ENCODE results near the gene THRB. TPM values are rescaled to one million over a fixed set of nuclear protein-coding genes. Genes with fewer than 3 reads are reported as not detected.

THRB gene
- total RNA-seq, 1 donor from 2014 or later: 24.1 TPM

GRCh38 chr3:24394754-24395153 lies 99.9 kb downstream of the THRB start:
- intact Hi-C loops (cut with DNase I): no loop called here
- DNase-seq (no peak), ATAC-seq (ENCODE audit: poor library complexity) (no peak)

- intact Hi-C loops (cut with DNase I): no loop called here
- DNase-seq (no peak), ATAC-seq (ENCODE audit: poor library complexity) (no peak)
These were observed 101.3 kb downstream of the THRB start for GRCh38 chr3:24393316-24393715.

- no peak for ATAC-seq (ENCODE audit: poor library complexity)
- intact Hi-C loops (cut with DNase I): no loop called here
These were observed 104.2 kb downstream of the THRB start for GRCh38 chr3:24390169-24391130.

GRCh38 chr3:24389108-24390090 lies 105.3 kb downstream of the THRB start:
- no peak for ATAC-seq (ENCODE audit: poor library complexity)
- DNase-seq: no peak
- intact Hi-C loops (cut with DNase I): no loop called here

More at GRCh38 chr3:24390169-24391130, 104.2 kb downstream of the THRB start:
- DNase-seq: no peak

GRCh38 chr3:24388611-24389010 lies 106.0 kb downstream of the THRB start:
- no peak for ATAC-seq (ENCODE audit: poor library complexity)
- DNase-seq: no peak
- intact Hi-C loops (cut with DNase I): no loop called here

- DNase-seq (no peak), ATAC-seq (ENCODE audit: poor library complexity) (no peak)
- intact Hi-C loops (cut with DNase I): no loop called here
These were observed 106.5 kb downstream of the THRB start for GRCh38 chr3:24388159-24388558.

- intact Hi-C loops (cut with DNase I): no loop called here
- ATAC-seq (ENCODE audit: poor library complexity) (no peak), DNase-seq (no peak)
These were observed 107.2 kb downstream of the THRB start for GRCh38 chr3:24387493-24387892.

- DNase-seq (no peak), ATAC-seq (ENCODE audit: poor library complexity) (no peak)
- intact Hi-C loops (cut with DNase I): no loop called here
These were observed 107.7 kb downstream of the THRB start for GRCh38 chr3:24387000-24387399.

GRCh38 chr3:24386458-24386857 lies 108.2 kb downstream of the THRB start:
- no peak for DNase-seq
- ATAC-seq (ENCODE audit: poor library complexity): no peak
- intact Hi-C loops (cut with DNase I): no loop called here

- intact Hi-C loops (cut with DNase I): no loop called here
- ATAC-seq (ENCODE audit: poor library complexity) (no peak), DNase-seq (no peak)
These were observed 109.5 kb downstream of the THRB start for GRCh38 chr3:24385012-24385615.

- intact Hi-C loops (cut with DNase I): no loop called here
- no peak for DNase-seq
- no peak for ATAC-seq (ENCODE audit: poor library complexity)
These were observed 112.0 kb downstream of the THRB start for GRCh38 chr3:24382647-24383046.

GRCh38 chr3:24379936-24380335 lies 114.7 kb downstream of the THRB start:
- intact Hi-C loops (cut with DNase I): no loop called here
- no peak for ATAC-seq (ENCODE audit: poor library complexity)
- DNase-seq: no peak

GRCh38 chr3:24378313-24378712 lies 116.3 kb downstream of the THRB start:
- intact Hi-C loops (cut with DNase I): no loop called here

GRCh38 chr3:24377218-24377993 lies 117.2 kb downstream of the THRB start:
- intact Hi-C loops (cut with DNase I): no loop called here
- DNase-seq: no peak

More at GRCh38 chr3:24378313-24378712, 116.3 kb downstream of the THRB start:
- DNase-seq (no peak), ATAC-seq (ENCODE audit: poor library complexity) (no peak)

GRCh38 chr3:24375947-24376384 lies 118.7 kb downstream of the THRB start:
- no peak for ATAC-seq (ENCODE audit: poor library complexity)
- DNase-seq: no peak
- intact Hi-C loops (cut with DNase I): no loop called here

More at GRCh38 chr3:24377218-24377993, 117.2 kb downstream of the THRB start:
- no peak for ATAC-seq (ENCODE audit: poor library complexity)

- intact Hi-C loops (cut with DNase I): no loop called here
- DNase-seq (no peak), ATAC-seq (ENCODE audit: poor library complexity) (no peak)
These were observed 119.8 kb downstream of the THRB start for GRCh38 chr3:24374801-24375200.

GRCh38 chr3:24373198-24373959 lies 121.3 kb downstream of the THRB start:
- peak; percentile 80 for DNase-seq
- intact Hi-C loops (cut with DNase I): no loop called here

More at GRCh38 chr3:24373198-24373959, 121.3 kb downstream of the THRB start:
- ATAC-seq (ENCODE audit: poor library complexity): peak; percentile 91

Data from Right ventricle myocardium superior (tissue), 1 donor.